HepG2 (cell line): Measurements from ENCODE around the gene ESPNL. TPM values are rescaled to one million over a fixed set of nuclear protein-coding genes. Genes with fewer than 3 reads are reported as not detected.

Source experiments
- ATAC-seq: fragments of 200-7000 bp; cut with Tn5 transposase; 3 replicates; pipeline ENCODE4 v1.9.1; 2020; ENCODE audit warnings: mild to moderate bottlenecking, moderate library complexity
- BruUV-seq: library from RNA; stranded (reverse); fragments of 400-500 nt; replicated peaks from 2 replicates; lab custom pipeline; 2021; lab: Mats Ljungman, UMichigan
- CTCF ChIA-PET: fragments of 300-600 bp; formaldehyde crosslinking; extraction: SDS; loops from one replicate; lab custom pipeline; 2021; ENCODE audit warnings: low total read pairs, inconsistent platforms, low intra/inter-chr PET ratio; lab: Yijun Ruan, JAX
- POLR2A ChIA-PET: fragments of 350-600 bp; sonication (Branson Sonifier 250); formaldehyde crosslinking; loops from one replicate; lab custom pipeline; 2020; ENCODE audit warnings: antibody characterized with exemption, inconsistent platforms; lab: Yijun Ruan, JAX
- DNase-seq: peaks from one replicate; pipeline ENCODE4 v3.0.0-alpha.2; 2015; ENCODE audit warnings: low spot score
- FAIRE-seq: peaks from 3 replicates; lab custom pipeline; 2011; peaks lifted over from hg19 to GRCh38; lab: Jason Lieb, UNC
- H2AFZ ChIP-seq: one replicate; pipeline ENCODE4 v1.6.1; 2011; ENCODE audit warnings: low read length, inconsistent platforms
- H3K27ac ChIP-seq: fragments of 300-600 bp; 3 replicates; pipeline ENCODE4 v1.8.0; 2011; ENCODE audit warnings: mixed run types, mild to moderate bottlenecking, mixed read lengths, low read length, inconsistent platforms; ENCODE audit not compliant: insufficient read depth; ENCODE audit errors: extremely low read length
- H3K27me3 ChIP-seq, 2 experiments: fragments of 200-600 bp in 1 of 2; 2 replicates in 1 of 2; 3 replicates in 1 of 2; pipeline versions ENCODE4 v1.6.0 to v1.8.0; 2011; ENCODE audit warnings: low read length in 2 of 2, mild to moderate bottlenecking in 2 of 2, moderate library complexity in 2 of 2, inconsistent platforms in 1 of 2; ENCODE audit not compliant: insufficient read depth in 2 of 2, control insufficient read depth in 1 of 2
- H3K36me3 ChIP-seq, 2 experiments: fragments of 200-600 bp in 1 of 2; replicated peaks in 1 of 2; 2 replicates in 1 of 2; 3 replicates in 1 of 2; pipeline versions ENCODE4 v1.5.1 to v1.8.0; 2011; ENCODE audit warnings: low read length in 2 of 2, inconsistent platforms in 1 of 2; ENCODE audit not compliant: insufficient read depth in 2 of 2, control insufficient read depth in 1 of 2
- H3K4me1 ChIP-seq: 2 replicates; pipeline ENCODE4 v1.5.1; 2012; ENCODE audit warnings: low read length, inconsistent platforms; ENCODE audit not compliant: insufficient read depth
- H3K4me2 ChIP-seq: 2 replicates; pipeline ENCODE4 v1.6.0; 2011; ENCODE audit warnings: low read depth, low read length, inconsistent platforms
- H3K4me3 ChIP-seq, 3 experiments: fragments of 200-600 bp in 1 of 3; sonication (generic), shearing (Covaris generic) in 1 of 3; replicated peaks in 1 of 3; 2 replicates each; pipeline ENCODE4 v1.5.1; 2011 to 2016; ENCODE audit warnings: low read length in 3 of 3, inconsistent platforms in 2 of 3, low read depth in 2 of 3, mild to moderate bottlenecking in 2 of 3, control low read depth in 1 of 3, mixed read lengths in 1 of 3; ENCODE audit not compliant: insufficient read depth in 1 of 3
- H3K79me2 ChIP-seq: one replicate; pipeline ENCODE4 v1.6.1; 2011; ENCODE audit warnings: low read length, inconsistent platforms; ENCODE audit not compliant: insufficient read depth
- H3K9ac ChIP-seq: 2 replicates; pipeline ENCODE4 v1.6.0; 2011; ENCODE audit warnings: mild to moderate bottlenecking, low read depth, low read length, inconsistent platforms; ENCODE audit not compliant: insufficient read depth
- H3K9me3 ChIP-seq: 2 replicates; pipeline ENCODE4 v1.5.1; 2012; ENCODE audit warnings: mild to moderate bottlenecking, low read length
- H4K20me1 ChIP-seq: 2 replicates; pipeline ENCODE4 v1.6.0; 2011; ENCODE audit warnings: inconsistent platforms, mild to moderate bottlenecking, low read length, moderate library complexity; ENCODE audit not compliant: insufficient read depth
- ELF1 ChIP-seq: sonication (generic); formaldehyde crosslinking; IDR thresholded peaks from 2 replicates; pipeline ENCODE4 v1.4.0; 2020; ENCODE audit warnings: missing genetic modification reagents
- GABPB1 ChIP-seq: IDR thresholded peaks from 2 replicates; pipeline ENCODE4 v1.6.1; 2016; ENCODE audit warnings: mild to moderate bottlenecking, missing genetic modification reagents, moderate library complexity, missing compliant biosample characterization
- HMG20A ChIP-seq: IDR thresholded peaks from 2 replicates; pipeline ENCODE4 v1.6.1; 2016; ENCODE audit warnings: borderline replicate concordance
- HNRNPLL ChIP-seq: fragments of 200-400 bp; formaldehyde crosslinking; IDR thresholded peaks from 2 replicates; pipeline ENCODE4 v1.6.1; 2017; ENCODE audit warnings: mild to moderate bottlenecking, low read depth, low read length; ENCODE audit not compliant: poor library complexity, severe bottlenecking
- HOXA5 ChIP-seq: sonication (generic); formaldehyde crosslinking; IDR thresholded peaks from 2 replicates; pipeline ENCODE4 v1.4.0; 2020; ENCODE audit warnings: missing genetic modification reagents
- MBNL3 ChIP-seq: fragments of 250-450 bp; sonication (Bioruptor Pico); conservative IDR thresholded peaks from 2 replicates; pipeline ENCODE4 v1.8.0; 2022; ENCODE audit warnings: mild to moderate bottlenecking, inconsistent platforms
- PPARG ChIP-seq: conservative IDR thresholded peaks from 2 replicates; pipeline ENCODE4 v1.6.1; 2016; ENCODE audit warnings: missing biosample characterization, missing genetic modification reagents
- RBM39 ChIP-seq: fragments of 200-400 bp; formaldehyde crosslinking; IDR thresholded peaks from one replicate; pipeline ENCODE4 v1.6.1; 2018; ENCODE audit warnings: antibody characterized with exemption, mild to moderate bottlenecking, low read depth, low read length; ENCODE audit not compliant: poor library complexity, severe bottlenecking
- RCOR2 ChIP-seq: IDR thresholded peaks from 2 replicates; pipeline ENCODE4 v1.6.1; 2016; ENCODE audit warnings: missing biosample characterization, missing genetic modification reagents
- ZBTB38 ChIP-seq: sonication (generic); formaldehyde crosslinking; IDR thresholded peaks from 2 replicates; pipeline ENCODE4 v1.5.1; 2020; ENCODE audit warnings: mild to moderate bottlenecking, missing genetic modification reagents
- ZBTB42 ChIP-seq: sonication (generic); formaldehyde crosslinking; IDR thresholded peaks from 2 replicates; pipeline ENCODE4 v1.5.0; 2020; ENCODE audit warnings: mild to moderate bottlenecking, missing genetic modification reagents
- ZFP41 ChIP-seq: sonication (generic); formaldehyde crosslinking; IDR thresholded peaks from 2 replicates; pipeline ENCODE4 v1.4.0; 2020; ENCODE audit warnings: mild to moderate bottlenecking, missing genetic modification reagents, borderline replicate concordance
- ZNF605 ChIP-seq: sonication (generic); formaldehyde crosslinking; IDR thresholded peaks from 2 replicates; pipeline ENCODE4 v1.8.0; 2022; ENCODE audit warnings: mild to moderate bottlenecking, missing genetic modification reagents
- ZNF660 ChIP-seq: sonication (generic); formaldehyde crosslinking; IDR thresholded peaks from 2 replicates; pipeline ENCODE4 v1.5.1; 2020; ENCODE audit warnings: mild to moderate bottlenecking, low read depth, missing genetic modification reagents, borderline replicate concordance
- ZNF691 ChIP-seq: sonication (generic); formaldehyde crosslinking; IDR thresholded peaks from 2 replicates; pipeline ENCODE4 v1.4.0; 2020; ENCODE audit warnings: missing genetic modification reagents, low read depth, mild to moderate bottlenecking, borderline replicate concordance
- ZSCAN25 ChIP-seq: sonication (generic); formaldehyde crosslinking; IDR thresholded peaks from 2 replicates; pipeline ENCODE4 v1.8.0; 2022; ENCODE audit warnings: mild to moderate bottlenecking, missing genetic modification reagents
- WGBS: methylation state at CpG from one replicate; pipeline ENCODE4 v1.1.6; 2017; ENCODE audit warnings: low lambda C conversion rate; 5-methylcytosine and 5-hydroxymethylcytosine counted together
- in situ Hi-C: cut with HindIII; loops from 2 replicates; pipeline ENCODE4 v1.10.0; 2017; ENCODE audit warnings: low pct_unique_long_range_greater_than_20kb; ENCODE audit not compliant: extremely low pct_ligation_motif_present
- intact Hi-C: fragments of 100-400 bp; cut with micrococcal nuclease; formaldehyde crosslinking; loops from one replicate; pipeline ENCODE4 v1.10.0; 2022; ENCODE audit not compliant: unreplicated experiment
- polyA plus RNA-seq, 8 experiments: library from polyadenylated mRNA; depleted of rRNA in 3 of 8; stranded (reverse) in 7 of 8; unstranded in 1 of 8; fragments of >200 nt; fragmentation: Illumina TruSeq in 4 of 8; extraction: Trizol in 4 of 8; gene quantifications; 2 replicates each; pipeline versions ENCODE4 v1.2.1 to v1.2.3, GENCODE V29; 2011 to 2016; ENCODE audit warnings: low read depth in 4 of 8, missing spikeins in 1 of 8, mixed read lengths in 1 of 8; ENCODE audit not compliant: insufficient read depth in 1 of 8
- total RNA-seq, 5 experiments: library from RNA; depleted of rRNA; stranded (reverse); fragments of >200 nt; fragmentation: Illumina TruSeq; extraction: Trizol; gene quantifications; 2 replicates each; pipeline ENCODE4 v1.2.3, GENCODE V29; 2016; ENCODE audit warnings: low read depth in 1 of 5
- TF ChIP-seq, protein P1 (sequence below): sonication (generic); formaldehyde crosslinking; IDR thresholded peaks from 2 replicates; pipeline ENCODE4 v1.4.0; 2020; ENCODE audit warnings: missing genetic modification reagents
- TF ChIP-seq, protein P2 (sequence below), 2 experiments: IDR thresholded peaks; 2 replicates each; pipeline ENCODE4 v1.6.1; 2011 to 2012; ENCODE audit warnings: low read length in 2 of 2, borderline replicate concordance in 1 of 2, low read depth in 1 of 2, mild to moderate bottlenecking in 1 of 2, moderate library complexity in 1 of 2

ESPNL gene
- total and polyA plus RNA-seq, 2 of the 13 experiments (the other 11 are each of a cell fraction or from before 2014, with no cell fraction given) = 0.45 to 0.80 TPM

- no peak overlapping the region for H3K4me2 ChIP-seq
- no peaks in the 10 kb centered on the region for H3K9me3 ChIP-seq
- H3K4me1 ChIP-seq = peaks cover 10% of the 10 kb centered on the region; the same call in 1 of the 2 replicates
- no TSS peak for BruUV-seq
- no peak overlapping the region for H3K4me3 ChIP-seq
- ChIA-PET CTCF (no interaction called here), POLR2A (interaction anchor here (1.8 kb wide), 1 partner anchor 38 kb away, joined by 5 read pairs; the partner anchor contains the start of gene SCLY)
- no peak overlapping the region for H2AFZ ChIP-seq
- no peaks in the 10 kb centered on the region for H4K20me1 ChIP-seq
- DNase-seq (no peak), ATAC-seq (peak; percentile 56), FAIRE-seq (no peak)
- H3K27ac ChIP-seq = no peak overlapping the region
- H3K27me3 ChIP-seq = peaks cover 0 to 17% of the 10 kb centered on the region in 2 experiments; a peak in 2 of 5 replicates
- intact Hi-C loops = no loop called here
- H3K79me2 ChIP-seq = no peaks in the 10 kb centered on the region
- H3K36me3 ChIP-seq = peaks cover 2 to 4% of the 10 kb centered on the region in 2 experiments; a peak in 1 of 5 replicates
- 92% methylated on average over 32 of the region's 37 CpGs for WGBS
- in situ Hi-C loops = no loop called here
- H3K9ac ChIP-seq = no peak overlapping the region
- TF ChIP-seq RCOR2 = no peak
- no peak for TF ChIP-seq MBNL3
- TF ChIP-seq, protein P1, sequence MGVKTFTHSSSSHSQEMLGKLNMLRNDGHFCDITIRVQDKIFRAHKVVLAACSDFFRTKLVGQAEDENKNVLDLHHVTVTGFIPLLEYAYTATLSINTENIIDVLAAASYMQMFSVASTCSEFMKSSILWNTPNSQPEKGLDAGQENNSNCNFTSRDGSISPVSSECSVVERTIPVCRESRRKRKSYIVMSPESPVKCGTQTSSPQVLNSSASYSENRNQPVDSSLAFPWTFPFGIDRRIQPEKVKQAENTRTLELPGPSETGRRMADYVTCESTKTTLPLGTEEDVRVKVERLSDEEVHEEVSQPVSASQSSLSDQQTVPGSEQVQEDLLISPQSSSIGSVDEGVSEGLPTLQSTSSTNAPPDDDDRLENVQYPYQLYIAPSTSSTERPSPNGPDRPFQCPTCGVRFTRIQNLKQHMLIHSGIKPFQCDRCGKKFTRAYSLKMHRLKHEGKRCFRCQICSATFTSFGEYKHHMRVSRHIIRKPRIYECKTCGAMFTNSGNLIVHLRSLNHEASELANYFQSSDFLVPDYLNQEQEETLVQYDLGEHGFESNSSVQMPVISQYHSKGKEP (CRISPR knock-in tag) = no peak
- no peak for TF ChIP-seq ZSCAN25
- TF ChIP-seq ZFP41 (CRISPR knock-in tag) = no peak
- TF ChIP-seq ZNF660 (CRISPR knock-in tag) = no peak
- TF ChIP-seq, protein P2, sequence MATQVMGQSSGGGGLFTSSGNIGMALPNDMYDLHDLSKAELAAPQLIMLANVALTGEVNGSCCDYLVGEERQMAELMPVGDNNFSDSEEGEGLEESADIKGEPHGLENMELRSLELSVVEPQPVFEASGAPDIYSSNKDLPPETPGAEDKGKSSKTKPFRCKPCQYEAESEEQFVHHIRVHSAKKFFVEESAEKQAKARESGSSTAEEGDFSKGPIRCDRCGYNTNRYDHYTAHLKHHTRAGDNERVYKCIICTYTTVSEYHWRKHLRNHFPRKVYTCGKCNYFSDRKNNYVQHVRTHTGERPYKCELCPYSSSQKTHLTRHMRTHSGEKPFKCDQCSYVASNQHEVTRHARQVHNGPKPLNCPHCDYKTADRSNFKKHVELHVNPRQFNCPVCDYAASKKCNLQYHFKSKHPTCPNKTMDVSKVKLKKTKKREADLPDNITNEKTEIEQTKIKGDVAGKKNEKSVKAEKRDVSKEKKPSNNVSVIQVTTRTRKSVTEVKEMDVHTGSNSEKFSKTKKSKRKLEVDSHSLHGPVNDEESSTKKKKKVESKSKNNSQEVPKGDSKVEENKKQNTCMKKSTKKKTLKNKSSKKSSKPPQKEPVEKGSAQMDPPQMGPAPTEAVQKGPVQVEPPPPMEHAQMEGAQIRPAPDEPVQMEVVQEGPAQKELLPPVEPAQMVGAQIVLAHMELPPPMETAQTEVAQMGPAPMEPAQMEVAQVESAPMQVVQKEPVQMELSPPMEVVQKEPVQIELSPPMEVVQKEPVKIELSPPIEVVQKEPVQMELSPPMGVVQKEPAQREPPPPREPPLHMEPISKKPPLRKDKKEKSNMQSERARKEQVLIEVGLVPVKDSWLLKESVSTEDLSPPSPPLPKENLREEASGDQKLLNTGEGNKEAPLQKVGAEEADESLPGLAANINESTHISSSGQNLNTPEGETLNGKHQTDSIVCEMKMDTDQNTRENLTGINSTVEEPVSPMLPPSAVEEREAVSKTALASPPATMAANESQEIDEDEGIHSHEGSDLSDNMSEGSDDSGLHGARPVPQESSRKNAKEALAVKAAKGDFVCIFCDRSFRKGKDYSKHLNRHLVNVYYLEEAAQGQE (IDR thresholded peaks at IDR 0.05; ENCODE audit: borderline replicate concordance in 1 of 2, low read depth in 1 of 2, low read length in 2 of 2) = no peak
- TF ChIP-seq ZNF691 = no peak
- peak; percentile 28; the same call in 1 of the 2 replicates for TF ChIP-seq ZBTB38 (CRISPR knock-in tag)
- peak; percentile 16 for TF ChIP-seq HNRNPLL
- no peak for TF ChIP-seq ZBTB42 (CRISPR knock-in tag)
- 0 out of 2 replicates have a peak, but pooled peaks have one; percentile 18 for TF ChIP-seq GABPB1 (CRISPR knock-in tag)
- no peak for TF ChIP-seq HMG20A
- peak; percentile 40 for TF ChIP-seq RBM39
- TF ChIP-seq ELF1 (CRISPR knock-in tag) = no peak
- TF ChIP-seq ZNF605 (CRISPR knock-in tag) = no peak
- no peak for TF ChIP-seq PPARG (CRISPR knock-in tag)
- no peak for TF ChIP-seq HOXA5 (CRISPR knock-in tag)
Measured at GRCh38 chr2:238097988-238098871, 1.9 kb upstream of the ESPNL start.
